ENCODE results near the gene THSD4.

The THSD4 gene

GRCh38 chr15:71780115-71780976, 665.1 kb downstream of the THSD4 start:
- no peak for DNase-seq

GRCh38 chr15:71781179-71781964, 666.1 kb downstream of the THSD4 start:
- DNase-seq: no peak

- no peak for DNase-seq
Observed at GRCh38 chr15:71781965-71782265, 666.6 kb downstream of the THSD4 start.

GRCh38 chr15:71782422-71783165, 667.3 kb downstream of the THSD4 start:
- no peak for DNase-seq

- DNase-seq: no peak
Observed at GRCh38 chr15:71784719-71785118, 669.4 kb downstream of the THSD4 start.

GRCh38 chr15:71785996-71786395, 670.7 kb downstream of the THSD4 start:
- no peak for DNase-seq

GRCh38 chr15:71786673-71787072, 671.4 kb downstream of the THSD4 start:
- no peak for DNase-seq

GRCh38 chr15:71788646-71789579, 673.6 kb downstream of the THSD4 start:
- DNase-seq: no peak

- DNase-seq: no peak
Observed at GRCh38 chr15:71789616-71790015, 674.3 kb downstream of the THSD4 start.

- DNase-seq: no peak
Observed at GRCh38 chr15:71790081-71790480, 674.8 kb downstream of the THSD4 start.

GRCh38 chr15:71791975-71792374, 676.7 kb downstream of the THSD4 start:
- DNase-seq: no peak

- no peak for DNase-seq
Observed at GRCh38 chr15:71792521-71792920, 677.2 kb downstream of the THSD4 start.

- DNase-seq: no peak
Observed at GRCh38 chr15:71798641-71799040, 683.4 kb downstream of the THSD4 start.

GRCh38 chr15:71800190-71800589, 684.9 kb downstream of the THSD4 start:
- no peak for DNase-seq

- DNase-seq: no peak
Observed at GRCh38 chr15:71800835-71801745, 685.8 kb downstream of the THSD4 start.

GRCh38 chr15:71801935-71802655, 686.8 kb downstream of the THSD4 start:
- no peak for DNase-seq

GRCh38 chr15:71802770-71803169, 687.5 kb downstream of the THSD4 start:
- no peak for DNase-seq

- no peak for DNase-seq
Observed at GRCh38 chr15:71804226-71804625, 689.0 kb downstream of the THSD4 start.

GRCh38 chr15:71804695-71805470, 689.6 kb downstream of the THSD4 start:
- no peak for DNase-seq

GRCh38 chr15:71806452-71806931, 691.2 kb downstream of the THSD4 start:
- no peak for DNase-seq
